ENCODE measurements around the gene D2HGDH. TPM values are rescaled to one million over a fixed set of nuclear protein-coding genes. Genes with fewer than 3 reads are reported as not detected.

The D2HGDH gene
- total and polyA plus RNA-seq, 10 of the 15 experiments (the other 5 are each of a cell fraction or from before 2014, with no cell fraction given) = 0.52 to 32.1 (median 11.0) TPM

DNA sequence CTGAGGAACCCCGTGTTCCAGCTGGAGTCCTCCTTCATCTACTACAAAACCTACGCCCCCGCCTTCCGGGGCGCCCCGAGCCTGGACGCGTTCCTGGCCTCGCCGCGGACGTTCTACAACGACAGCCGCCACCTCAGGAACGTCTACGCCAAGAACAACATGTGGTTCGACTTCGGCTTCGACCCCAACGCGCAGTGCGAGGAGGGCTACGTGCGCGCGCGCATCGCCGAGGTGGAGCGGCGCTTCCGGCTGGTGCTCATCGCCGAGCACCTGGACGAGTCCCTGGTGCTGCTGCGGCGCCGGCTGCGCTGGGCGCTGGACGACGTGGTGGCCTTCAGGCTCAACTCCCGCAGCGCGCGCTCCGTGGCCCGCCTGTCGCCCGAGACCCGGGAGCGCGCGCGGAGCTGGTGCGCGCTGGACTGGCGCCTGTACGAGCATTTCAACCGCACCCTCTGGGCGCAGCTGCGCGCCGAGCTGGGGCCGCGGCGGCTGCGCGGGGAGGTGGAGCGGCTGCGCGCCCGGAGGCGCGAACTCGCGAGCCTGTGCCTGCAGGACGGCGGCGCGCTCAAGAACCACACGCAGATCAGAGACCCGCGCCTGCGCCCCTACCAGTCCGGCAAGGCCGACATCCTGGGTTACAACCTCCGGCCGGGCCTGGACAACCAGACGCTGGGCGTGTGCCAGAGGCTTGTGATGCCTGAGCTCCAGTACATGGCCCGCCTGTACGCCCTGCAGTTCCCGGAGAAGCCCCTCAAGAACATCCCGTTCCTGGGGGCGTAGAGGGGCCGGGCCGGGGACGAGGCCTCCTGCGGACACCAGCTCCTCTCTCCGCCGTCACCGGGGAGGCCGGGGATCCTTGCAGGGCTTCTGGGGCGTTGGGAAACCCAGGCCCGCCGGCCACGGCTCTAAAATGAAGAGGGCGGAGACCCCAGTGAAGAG, 69.2 kb downstream of the D2HGDH start (continued):
- TF ChIP-seq PML (IDR thresholded peaks at IDR 0.05; ENCODE audit: low read length) = no peak
- no peak for TF ChIP-seq SIN3A (IDR thresholded peaks at IDR 0.05; ENCODE audit: low read depth, low read length)
- TF ChIP-seq ZZZ3 (IDR thresholded peaks at IDR 0.05; ENCODE audit: control insufficient read depth, insufficient read length, low read depth) = no peak
- no peak for TF ChIP-seq TAF1 (IDR thresholded peaks at IDR 0.05; ENCODE audit: borderline replicate concordance, low read depth, low read length)
- TF ChIP-seq TCF12 (IDR thresholded peaks at IDR 0.05; ENCODE audit: low read depth, low read length) = no peak
- no peak for TF ChIP-seq ATF7 (IDR thresholded peaks at IDR 0.05; ENCODE audit: low read depth)
- TF ChIP-seq RBBP5 (conservative IDR thresholded peaks at IDR 0.05) = no peak
- no peak for TF ChIP-seq FOXM1 (IDR thresholded peaks at IDR 0.05; ENCODE audit: low read depth, low read length)
- TF ChIP-seq PAX8 (IDR thresholded peaks at IDR 0.05) = no peak
- TF ChIP-seq, protein P1, sequence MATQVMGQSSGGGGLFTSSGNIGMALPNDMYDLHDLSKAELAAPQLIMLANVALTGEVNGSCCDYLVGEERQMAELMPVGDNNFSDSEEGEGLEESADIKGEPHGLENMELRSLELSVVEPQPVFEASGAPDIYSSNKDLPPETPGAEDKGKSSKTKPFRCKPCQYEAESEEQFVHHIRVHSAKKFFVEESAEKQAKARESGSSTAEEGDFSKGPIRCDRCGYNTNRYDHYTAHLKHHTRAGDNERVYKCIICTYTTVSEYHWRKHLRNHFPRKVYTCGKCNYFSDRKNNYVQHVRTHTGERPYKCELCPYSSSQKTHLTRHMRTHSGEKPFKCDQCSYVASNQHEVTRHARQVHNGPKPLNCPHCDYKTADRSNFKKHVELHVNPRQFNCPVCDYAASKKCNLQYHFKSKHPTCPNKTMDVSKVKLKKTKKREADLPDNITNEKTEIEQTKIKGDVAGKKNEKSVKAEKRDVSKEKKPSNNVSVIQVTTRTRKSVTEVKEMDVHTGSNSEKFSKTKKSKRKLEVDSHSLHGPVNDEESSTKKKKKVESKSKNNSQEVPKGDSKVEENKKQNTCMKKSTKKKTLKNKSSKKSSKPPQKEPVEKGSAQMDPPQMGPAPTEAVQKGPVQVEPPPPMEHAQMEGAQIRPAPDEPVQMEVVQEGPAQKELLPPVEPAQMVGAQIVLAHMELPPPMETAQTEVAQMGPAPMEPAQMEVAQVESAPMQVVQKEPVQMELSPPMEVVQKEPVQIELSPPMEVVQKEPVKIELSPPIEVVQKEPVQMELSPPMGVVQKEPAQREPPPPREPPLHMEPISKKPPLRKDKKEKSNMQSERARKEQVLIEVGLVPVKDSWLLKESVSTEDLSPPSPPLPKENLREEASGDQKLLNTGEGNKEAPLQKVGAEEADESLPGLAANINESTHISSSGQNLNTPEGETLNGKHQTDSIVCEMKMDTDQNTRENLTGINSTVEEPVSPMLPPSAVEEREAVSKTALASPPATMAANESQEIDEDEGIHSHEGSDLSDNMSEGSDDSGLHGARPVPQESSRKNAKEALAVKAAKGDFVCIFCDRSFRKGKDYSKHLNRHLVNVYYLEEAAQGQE (IDR thresholded peaks at IDR 0.05; ENCODE audit: low read depth, low read length) = no peak
- no peak for TF ChIP-seq RFX5 (IDR thresholded peaks at IDR 0.05; ENCODE audit: low read depth, low read length)
- TF ChIP-seq KLF5 (IDR thresholded peaks at IDR 0.05; ENCODE audit: partially characterized antibody) = no peak
- TF ChIP-seq CHD2 (IDR thresholded peaks at IDR 0.05; ENCODE audit: borderline replicate concordance, low read depth, low read length) = no peak
- TF ChIP-seq SPI1 (IDR thresholded peaks at IDR 0.05; ENCODE audit: borderline replicate concordance, insufficient read depth, low read depth, low read length) = no peak
- TF ChIP-seq, protein P2, sequence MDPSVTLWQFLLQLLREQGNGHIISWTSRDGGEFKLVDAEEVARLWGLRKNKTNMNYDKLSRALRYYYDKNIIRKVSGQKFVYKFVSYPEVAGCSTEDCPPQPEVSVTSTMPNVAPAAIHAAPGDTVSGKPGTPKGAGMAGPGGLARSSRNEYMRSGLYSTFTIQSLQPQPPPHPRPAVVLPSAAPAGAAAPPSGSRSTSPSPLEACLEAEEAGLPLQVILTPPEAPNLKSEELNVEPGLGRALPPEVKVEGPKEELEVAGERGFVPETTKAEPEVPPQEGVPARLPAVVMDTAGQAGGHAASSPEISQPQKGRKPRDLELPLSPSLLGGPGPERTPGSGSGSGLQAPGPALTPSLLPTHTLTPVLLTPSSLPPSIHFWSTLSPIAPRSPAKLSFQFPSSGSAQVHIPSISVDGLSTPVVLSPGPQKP (IDR thresholded peaks at IDR 0.05; ENCODE audit: low read depth, low read length) = no peak
- TF ChIP-seq, protein P3, sequence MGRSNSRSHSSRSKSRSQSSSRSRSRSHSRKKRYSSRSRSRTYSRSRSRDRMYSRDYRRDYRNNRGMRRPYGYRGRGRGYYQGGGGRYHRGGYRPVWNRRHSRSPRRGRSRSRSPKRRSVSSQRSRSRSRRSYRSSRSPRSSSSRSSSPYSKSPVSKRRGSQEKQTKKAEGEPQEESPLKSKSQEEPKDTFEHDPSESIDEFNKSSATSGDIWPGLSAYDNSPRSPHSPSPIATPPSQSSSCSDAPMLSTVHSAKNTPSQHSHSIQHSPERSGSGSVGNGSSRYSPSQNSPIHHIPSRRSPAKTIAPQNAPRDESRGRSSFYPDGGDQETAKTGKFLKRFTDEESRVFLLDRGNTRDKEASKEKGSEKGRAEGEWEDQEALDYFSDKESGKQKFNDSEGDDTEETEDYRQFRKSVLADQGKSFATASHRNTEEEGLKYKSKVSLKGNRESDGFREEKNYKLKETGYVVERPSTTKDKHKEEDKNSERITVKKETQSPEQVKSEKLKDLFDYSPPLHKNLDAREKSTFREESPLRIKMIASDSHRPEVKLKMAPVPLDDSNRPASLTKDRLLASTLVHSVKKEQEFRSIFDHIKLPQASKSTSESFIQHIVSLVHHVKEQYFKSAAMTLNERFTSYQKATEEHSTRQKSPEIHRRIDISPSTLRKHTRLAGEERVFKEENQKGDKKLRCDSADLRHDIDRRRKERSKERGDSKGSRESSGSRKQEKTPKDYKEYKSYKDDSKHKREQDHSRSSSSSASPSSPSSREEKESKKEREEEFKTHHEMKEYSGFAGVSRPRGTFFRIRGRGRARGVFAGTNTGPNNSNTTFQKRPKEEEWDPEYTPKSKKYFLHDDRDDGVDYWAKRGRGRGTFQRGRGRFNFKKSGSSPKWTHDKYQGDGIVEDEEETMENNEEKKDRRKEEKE (IDR thresholded peaks at IDR 0.05) = no peak
- TF ChIP-seq, protein P4, sequence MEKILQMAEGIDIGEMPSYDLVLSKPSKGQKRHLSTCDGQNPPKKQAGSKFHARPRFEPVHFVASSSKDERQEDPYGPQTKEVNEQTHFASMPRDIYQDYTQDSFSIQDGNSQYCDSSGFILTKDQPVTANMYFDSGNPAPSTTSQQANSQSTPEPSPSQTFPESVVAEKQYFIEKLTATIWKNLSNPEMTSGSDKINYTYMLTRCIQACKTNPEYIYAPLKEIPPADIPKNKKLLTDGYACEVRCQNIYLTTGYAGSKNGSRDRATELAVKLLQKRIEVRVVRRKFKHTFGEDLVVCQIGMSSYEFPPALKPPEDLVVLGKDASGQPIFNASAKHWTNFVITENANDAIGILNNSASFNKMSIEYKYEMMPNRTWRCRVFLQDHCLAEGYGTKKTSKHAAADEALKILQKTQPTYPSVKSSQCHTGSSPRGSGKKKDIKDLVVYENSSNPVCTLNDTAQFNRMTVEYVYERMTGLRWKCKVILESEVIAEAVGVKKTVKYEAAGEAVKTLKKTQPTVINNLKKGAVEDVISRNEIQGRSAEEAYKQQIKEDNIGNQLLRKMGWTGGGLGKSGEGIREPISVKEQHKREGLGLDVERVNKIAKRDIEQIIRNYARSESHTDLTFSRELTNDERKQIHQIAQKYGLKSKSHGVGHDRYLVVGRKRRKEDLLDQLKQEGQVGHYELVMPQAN (conservative IDR thresholded peaks at IDR 0.05) = no peak
- no peak for TF ChIP-seq CHD4 (IDR thresholded peaks at IDR 0.05)
